GM20000 (cell line): ENCODE measurements around the gene CMC4.

Experiments
- DNase-seq: peaks from one replicate; pipeline ENCODE4 v3.0.0; 2012; ENCODE audit warnings: low spot score
- TF ChIP-seq, protein P1 (sequence below): IDR thresholded peaks from 2 replicates; pipeline ENCODE4 v1.5.1; 2012; ENCODE audit warnings: mild to moderate bottlenecking, control low read depth; ENCODE audit errors: extremely low read depth, missing control alignments

CMC4 gene, protein sequence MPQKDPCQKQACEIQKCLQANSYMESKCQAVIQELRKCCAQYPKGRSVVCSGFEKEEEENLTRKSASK

DNA sequence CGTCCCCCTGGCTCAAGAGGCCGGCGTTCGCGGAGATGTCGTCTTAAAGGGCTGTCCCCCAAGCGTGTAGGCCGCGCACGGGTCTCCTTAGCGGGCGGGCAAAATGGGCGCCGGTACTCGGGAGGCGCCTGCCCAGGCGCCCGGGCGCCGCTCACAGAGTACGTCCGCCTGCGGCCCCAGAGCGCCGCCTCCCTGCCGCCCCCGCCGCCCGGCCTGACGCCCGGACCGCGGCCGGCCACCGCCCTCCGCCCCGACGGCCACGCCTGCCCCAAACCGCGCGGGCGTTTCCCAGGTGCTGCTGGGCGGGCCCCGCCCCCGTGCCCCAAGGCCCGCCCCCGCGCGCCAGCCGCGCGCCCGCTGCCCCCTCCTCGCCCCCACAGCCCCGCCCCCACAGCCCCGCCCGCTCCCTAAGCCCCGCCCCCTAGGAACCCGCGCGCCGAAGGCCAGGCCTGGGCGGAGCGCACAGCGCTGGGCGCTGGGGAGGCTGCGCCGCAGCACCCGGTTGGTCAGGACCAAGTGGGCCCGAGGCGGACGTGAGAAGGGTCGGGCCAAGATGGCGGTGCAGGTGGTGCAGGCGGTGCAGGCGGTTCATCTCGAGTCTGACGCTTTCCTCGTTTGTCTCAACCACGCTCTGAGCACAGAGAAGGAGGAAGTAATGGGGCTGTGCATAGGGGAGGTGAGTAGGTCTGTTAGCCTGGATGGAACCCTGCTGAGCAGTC is at the start of gene CMC4, which contains the start of the genes BRCC3 and MTCP1:
TSS of gene CMC4 (minus strand) at position 162 of the 719 bp plus-strand sequence. CDS start 7,113 bp downstream, outside the sequence.
TSS of gene BRCC3 (plus strand) at position 534 of the 719 bp plus-strand sequence. CDS start at position 554, 20 bp downstream.
TSS of gene MTCP1 (minus strand) at position 162 of the 719 bp plus-strand sequence. CDS start 5,126 bp downstream, outside the sequence.
- DNase-seq = peak; percentile 94
- TF ChIP-seq, protein P1, sequence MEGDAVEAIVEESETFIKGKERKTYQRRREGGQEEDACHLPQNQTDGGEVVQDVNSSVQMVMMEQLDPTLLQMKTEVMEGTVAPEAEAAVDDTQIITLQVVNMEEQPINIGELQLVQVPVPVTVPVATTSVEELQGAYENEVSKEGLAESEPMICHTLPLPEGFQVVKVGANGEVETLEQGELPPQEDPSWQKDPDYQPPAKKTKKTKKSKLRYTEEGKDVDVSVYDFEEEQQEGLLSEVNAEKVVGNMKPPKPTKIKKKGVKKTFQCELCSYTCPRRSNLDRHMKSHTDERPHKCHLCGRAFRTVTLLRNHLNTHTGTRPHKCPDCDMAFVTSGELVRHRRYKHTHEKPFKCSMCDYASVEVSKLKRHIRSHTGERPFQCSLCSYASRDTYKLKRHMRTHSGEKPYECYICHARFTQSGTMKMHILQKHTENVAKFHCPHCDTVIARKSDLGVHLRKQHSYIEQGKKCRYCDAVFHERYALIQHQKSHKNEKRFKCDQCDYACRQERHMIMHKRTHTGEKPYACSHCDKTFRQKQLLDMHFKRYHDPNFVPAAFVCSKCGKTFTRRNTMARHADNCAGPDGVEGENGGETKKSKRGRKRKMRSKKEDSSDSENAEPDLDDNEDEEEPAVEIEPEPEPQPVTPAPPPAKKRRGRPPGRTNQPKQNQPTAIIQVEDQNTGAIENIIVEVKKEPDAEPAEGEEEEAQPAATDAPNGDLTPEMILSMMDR = no peak

DNA sequence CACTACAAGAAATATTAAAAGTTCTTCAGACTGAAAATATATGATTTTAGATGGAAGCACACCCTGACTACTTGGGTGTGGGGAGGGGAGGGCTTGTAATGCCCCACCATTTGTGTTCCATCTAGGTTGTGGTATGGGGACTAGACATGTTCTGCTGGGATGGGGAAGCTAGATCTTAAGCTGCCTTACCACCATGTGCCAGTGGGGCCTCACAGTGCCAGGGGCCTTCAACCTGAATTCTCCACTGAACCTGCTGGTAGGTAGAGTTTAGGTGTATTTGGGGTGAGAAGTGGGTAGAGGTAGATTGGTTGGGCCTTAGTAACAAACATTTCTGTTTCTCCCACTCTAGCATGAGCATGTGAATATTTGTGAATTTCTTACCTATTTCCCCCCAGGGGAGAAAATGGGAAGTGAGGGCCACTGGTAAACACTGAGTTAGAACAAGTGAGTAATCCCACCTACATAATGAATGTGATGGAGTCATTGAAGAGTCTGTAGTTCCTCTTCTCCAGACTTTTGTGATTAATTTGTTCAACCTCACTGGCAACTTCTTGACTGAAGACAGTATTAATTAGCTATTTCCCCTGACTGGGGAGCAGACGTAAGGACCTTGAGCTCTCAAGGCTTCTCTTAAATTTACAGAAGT is 44.4 kb upstream of the CMC4 start:
- no peak for DNase-seq
- TF ChIP-seq, protein P1 = no peak

DNA sequence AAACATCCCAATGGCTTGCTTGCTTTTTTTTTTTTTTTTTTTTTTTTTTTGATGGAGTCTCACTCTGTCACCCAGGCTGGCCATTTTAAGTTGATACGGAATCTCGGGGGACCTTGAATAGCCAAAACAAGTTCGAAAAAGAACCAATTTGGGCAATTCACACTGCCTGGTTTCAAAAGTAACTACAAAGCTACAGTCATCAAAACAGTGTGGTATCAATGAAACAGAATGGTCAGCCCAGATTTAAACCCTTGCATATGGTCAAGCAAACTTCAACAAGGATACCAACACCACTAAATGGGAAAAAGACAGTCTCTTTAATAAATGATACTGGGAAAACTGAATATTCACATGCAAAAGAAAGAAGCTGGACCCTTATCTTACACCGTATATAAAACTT is 42.2 kb upstream of the CMC4 start:
- TF ChIP-seq, protein P1 = no peak
- no peak for DNase-seq

DNA sequence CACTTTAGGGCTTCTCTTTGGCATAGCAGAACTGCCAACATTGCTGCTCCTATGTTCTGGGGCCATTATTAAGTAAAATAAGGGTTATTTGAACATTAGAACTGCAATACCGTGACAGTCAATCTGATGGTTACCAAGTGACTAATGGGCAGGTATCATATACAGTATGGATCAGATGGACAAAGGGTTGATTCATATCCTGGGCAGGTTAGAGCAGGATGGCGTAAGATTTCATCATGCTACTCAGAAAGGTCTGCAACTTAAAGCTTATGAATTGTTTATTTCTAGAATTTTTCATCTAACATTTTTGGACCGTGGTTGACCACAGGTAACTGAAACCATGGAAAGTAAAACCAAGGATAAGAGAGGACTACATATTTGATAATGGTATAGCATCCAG is 41.2 kb upstream of the CMC4 start:
- TF ChIP-seq, protein P1 = no peak
- DNase-seq = no peak

DNA sequence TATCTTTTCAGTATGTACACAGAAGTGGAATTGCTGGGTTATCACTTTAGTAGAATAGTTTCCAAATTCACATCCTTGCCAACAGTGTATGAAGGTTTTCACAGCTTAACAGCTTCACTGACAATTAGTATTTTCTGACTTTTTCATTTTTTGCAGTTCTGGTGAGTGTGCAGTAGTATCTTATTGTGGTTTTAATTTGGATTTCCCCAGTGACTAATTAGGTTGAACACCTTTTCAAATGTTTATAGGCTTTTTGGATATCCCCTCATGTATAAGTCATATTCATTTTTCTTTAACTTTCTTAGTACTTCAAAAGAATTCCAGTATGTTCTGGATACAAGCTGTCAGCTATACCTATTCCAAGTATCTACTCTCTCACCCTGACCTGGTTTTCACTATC is 37.5 kb upstream of the CMC4 start:
- TF ChIP-seq, protein P1 = no peak
- no peak for DNase-seq

DNA sequence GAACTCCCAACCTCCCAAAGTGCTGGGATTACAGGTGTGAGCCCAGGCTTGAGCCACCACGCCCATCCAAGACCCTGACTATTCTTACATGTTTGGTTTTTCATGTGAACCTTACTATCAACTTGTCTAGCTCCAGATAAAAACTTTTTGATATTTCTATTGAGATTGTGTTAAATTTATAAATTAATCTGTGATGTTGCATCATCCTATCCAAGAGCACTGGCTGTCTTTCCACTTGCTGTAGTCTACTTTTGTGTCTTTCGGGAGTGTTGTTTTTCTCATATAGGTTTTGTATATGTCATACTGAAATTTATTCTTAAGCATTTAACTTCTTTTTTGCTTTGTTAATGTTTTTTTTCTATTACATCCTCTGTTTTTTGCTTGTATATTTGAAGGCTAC is 35.0 kb upstream of the CMC4 start:
- DNase-seq = no peak
- TF ChIP-seq, protein P1 = no peak

DNA sequence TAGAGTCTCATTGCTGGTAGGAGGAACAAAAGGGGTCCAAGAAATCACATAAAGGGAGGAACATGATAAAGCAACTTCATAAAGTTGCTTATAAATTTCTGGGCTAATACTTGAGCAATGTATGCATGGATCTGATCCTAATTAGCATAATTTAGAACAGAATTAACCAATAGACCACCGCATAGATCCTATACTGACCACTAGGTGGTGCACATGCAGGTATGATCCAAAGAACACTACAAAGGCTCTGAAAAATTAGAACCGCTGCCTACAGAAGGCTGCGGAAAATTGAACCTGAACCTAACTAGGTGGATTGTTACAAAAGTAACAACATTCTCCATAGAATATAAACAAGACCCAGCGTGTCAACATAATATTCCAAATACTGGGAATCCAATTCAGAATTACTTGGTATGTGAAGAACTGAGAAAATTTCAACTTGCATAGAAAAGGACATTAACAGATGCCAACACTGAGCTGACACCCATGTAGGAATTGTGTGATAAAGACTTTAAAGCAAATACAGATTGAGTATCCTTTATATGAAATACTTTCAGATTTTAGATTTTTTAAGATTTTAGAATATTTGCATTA is 23.6 kb upstream of the CMC4 start:
- DNase-seq = no peak
- TF ChIP-seq, protein P1 = no peak
